GM21786 (cell line): Measurements from ENCODE around the gene KIAA1217.
"Not testable (repeated sequence)": the region's sequence is repeated elsewhere in the genome, so short reads cannot be mapped to it uniquely, and the experiment has no call there.

Source experiments
- ATAC-seq: cut with Tn5 transposase; IDR thresholded peaks from one replicate; pipeline ENCODE4 v1.9.1; 2021; ENCODE audit not compliant: unreplicated experiment

The KIAA1217 gene

GRCh38 chr10:24333736-24334135 is 124.8 kb downstream of the KIAA1217 start:
- no peak for ATAC-seq

- no peak for ATAC-seq
Measured at GRCh38 chr10:24334279-24334939, 125.5 kb downstream of the KIAA1217 start.

GRCh38 chr10:24337723-24338122 is 128.8 kb downstream of the KIAA1217 start:
- not testable (repeated sequence) for ATAC-seq

- ATAC-seq: no peak
Measured at GRCh38 chr10:24339387-24339786, 130.4 kb downstream of the KIAA1217 start.

GRCh38 chr10:24340446-24340845 is 131.5 kb downstream of the KIAA1217 start:
- no peak for ATAC-seq

GRCh38 chr10:24340883-24341282 is 131.9 kb downstream of the KIAA1217 start:
- no peak for ATAC-seq

- ATAC-seq: no peak
Measured at GRCh38 chr10:24341371-24341770, 132.4 kb downstream of the KIAA1217 start.

GRCh38 chr10:24341897-24342296 is 133.0 kb downstream of the KIAA1217 start:
- ATAC-seq: no peak

GRCh38 chr10:24343686-24344085 is 134.7 kb downstream of the KIAA1217 start:
- ATAC-seq: no peak

GRCh38 chr10:24344279-24344678 is 135.3 kb downstream of the KIAA1217 start:
- peak; percentile 44 for ATAC-seq

GRCh38 chr10:24344695-24345463 is 135.9 kb downstream of the KIAA1217 start:
- ATAC-seq: no peak

GRCh38 chr10:24346877-24347519 is 138.1 kb downstream of the KIAA1217 start:
- ATAC-seq: no peak

- ATAC-seq: no peak
Measured at GRCh38 chr10:24349379-24350001, 140.6 kb downstream of the KIAA1217 start.

GRCh38 chr10:24350070-24350921 is 141.4 kb downstream of the KIAA1217 start:
- no peak for ATAC-seq

GRCh38 chr10:24350922-24351225 is 141.9 kb downstream of the KIAA1217 start:
- not testable (repeated sequence) for ATAC-seq

GRCh38 chr10:24351961-24352360 is 143.0 kb downstream of the KIAA1217 start:
- ATAC-seq: no peak

- ATAC-seq: no peak
Measured at GRCh38 chr10:24352399-24352798, 143.5 kb downstream of the KIAA1217 start.

GRCh38 chr10:24353319-24353718 is 144.4 kb downstream of the KIAA1217 start:
- ATAC-seq: no peak

GRCh38 chr10:24355056-24355688 is 146.2 kb downstream of the KIAA1217 start:
- ATAC-seq: no peak

- ATAC-seq: no peak
Measured at GRCh38 chr10:24357344-24358004, 148.5 kb downstream of the KIAA1217 start.
